Retinal pigment epithelial cell (primary cell): ENCODE measurements around the gene PRDM16.

ENCODE experiments used
- DNase-seq: peaks from one replicate; pipeline ENCODE4 v3.0.0-alpha.2; 2010; ENCODE audit warnings: low read depth
- H3K4me3 ChIP-seq: 2 replicates; pipeline ENCODE4 v1.5.1; 2011; ENCODE audit warnings: mild to moderate bottlenecking, low read length, control low read depth, moderate library complexity
- TF ChIP-seq, protein P1 (sequence below): conservative IDR thresholded peaks from 2 replicates; pipeline ENCODE4 v1.5.1; 2011; ENCODE audit warnings: low read depth, low read length, control low read depth, inconsistent platforms

The PRDM16 gene

DNA sequence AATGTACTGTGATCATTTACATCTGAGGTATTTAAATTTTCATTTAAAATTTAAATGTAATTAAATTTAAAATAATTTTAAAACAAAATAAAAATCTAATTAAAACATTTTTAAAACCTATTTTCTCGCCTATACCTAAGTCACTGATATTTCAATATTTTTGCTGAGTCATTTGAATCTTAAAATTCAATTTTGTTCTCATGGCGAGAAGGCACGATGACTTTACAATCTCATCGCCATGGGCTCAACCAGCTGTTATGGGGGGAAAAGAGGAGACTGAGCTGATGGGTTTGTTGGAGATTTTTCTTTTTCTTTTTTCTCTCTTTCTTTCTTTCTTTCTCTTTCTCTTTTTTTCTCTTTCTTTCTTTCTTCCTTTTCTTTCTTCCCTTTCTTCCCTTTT, 89.3 kb downstream of the PRDM16 start:
- no peak for DNase-seq
- H3K4me3 ChIP-seq: no peak overlapping the region
- TF ChIP-seq, protein P1, sequence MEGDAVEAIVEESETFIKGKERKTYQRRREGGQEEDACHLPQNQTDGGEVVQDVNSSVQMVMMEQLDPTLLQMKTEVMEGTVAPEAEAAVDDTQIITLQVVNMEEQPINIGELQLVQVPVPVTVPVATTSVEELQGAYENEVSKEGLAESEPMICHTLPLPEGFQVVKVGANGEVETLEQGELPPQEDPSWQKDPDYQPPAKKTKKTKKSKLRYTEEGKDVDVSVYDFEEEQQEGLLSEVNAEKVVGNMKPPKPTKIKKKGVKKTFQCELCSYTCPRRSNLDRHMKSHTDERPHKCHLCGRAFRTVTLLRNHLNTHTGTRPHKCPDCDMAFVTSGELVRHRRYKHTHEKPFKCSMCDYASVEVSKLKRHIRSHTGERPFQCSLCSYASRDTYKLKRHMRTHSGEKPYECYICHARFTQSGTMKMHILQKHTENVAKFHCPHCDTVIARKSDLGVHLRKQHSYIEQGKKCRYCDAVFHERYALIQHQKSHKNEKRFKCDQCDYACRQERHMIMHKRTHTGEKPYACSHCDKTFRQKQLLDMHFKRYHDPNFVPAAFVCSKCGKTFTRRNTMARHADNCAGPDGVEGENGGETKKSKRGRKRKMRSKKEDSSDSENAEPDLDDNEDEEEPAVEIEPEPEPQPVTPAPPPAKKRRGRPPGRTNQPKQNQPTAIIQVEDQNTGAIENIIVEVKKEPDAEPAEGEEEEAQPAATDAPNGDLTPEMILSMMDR: no peak

DNA sequence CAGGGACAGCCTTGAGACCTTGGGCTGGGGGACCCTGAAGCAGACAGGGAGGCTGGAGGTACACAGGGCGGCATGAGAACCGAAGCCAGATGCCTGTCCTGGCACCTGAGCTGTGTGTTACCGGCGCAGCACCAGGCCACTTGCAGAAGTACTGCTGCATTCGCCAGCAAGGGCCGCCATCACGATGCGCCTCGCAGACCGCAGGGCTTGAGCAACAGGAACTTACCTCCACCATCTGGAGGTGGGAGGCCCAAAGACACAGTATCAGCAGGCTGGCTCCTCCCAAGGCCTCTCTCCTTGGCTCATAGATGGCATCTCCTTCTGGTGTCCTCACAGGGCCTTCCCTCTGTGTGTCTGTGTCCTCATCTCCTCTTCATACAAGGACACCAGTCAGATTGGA, 90.1 kb downstream of the PRDM16 start:
- no peak overlapping the region for H3K4me3 ChIP-seq
- DNase-seq: no peak
- TF ChIP-seq, protein P1: no peak

DNA sequence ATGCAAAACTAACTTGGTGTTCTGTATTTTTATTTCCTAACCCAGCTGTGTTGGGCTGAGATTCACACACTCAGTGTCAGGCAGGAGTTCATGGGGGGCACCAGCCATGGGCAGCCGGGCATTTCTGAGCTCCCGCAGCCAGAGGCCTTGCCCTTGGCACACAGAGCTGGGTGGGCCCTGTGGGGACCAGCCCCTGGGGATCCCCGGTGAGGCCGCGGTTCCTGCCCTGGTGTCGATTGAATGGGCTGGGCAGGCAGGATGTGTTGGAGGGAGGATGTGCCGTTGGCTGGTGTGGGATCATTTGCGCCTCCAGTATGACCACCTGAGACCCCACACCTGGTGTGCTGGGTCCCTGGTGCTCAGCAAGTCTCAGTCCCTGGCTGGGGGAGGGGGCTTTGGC, 91.0 kb downstream of the PRDM16 start:
- TF ChIP-seq, protein P1: no peak
- DNase-seq: no peak
- no peak overlapping the region for H3K4me3 ChIP-seq

DNA sequence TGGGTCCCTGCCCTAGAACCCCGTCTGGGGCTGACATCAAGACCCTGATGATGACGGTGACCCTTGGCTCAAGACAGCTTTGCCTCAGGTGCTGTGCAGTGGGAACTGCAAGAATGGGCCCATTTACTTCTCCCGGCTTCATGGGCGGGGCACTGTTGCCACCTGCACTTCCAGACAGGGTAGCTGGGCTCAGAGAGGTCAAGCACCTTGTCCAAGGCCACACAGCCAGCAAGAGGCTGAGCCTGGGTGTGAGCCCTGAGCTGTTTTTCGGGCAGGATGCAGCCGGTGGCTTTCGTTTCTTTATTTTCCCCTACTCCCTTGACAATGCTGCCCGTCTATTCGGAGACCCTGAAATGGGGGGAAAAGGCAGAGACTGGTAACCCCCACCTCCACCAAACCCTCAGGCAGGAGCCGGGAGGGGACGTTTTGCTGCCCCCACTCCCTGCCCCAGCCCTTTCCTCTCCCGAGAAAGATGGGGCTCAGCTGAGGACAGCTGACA, 91.7 kb downstream of the PRDM16 start:
- TF ChIP-seq, protein P1: no peak
- H3K4me3 ChIP-seq: no peak overlapping the region
- no peak for DNase-seq

DNA sequence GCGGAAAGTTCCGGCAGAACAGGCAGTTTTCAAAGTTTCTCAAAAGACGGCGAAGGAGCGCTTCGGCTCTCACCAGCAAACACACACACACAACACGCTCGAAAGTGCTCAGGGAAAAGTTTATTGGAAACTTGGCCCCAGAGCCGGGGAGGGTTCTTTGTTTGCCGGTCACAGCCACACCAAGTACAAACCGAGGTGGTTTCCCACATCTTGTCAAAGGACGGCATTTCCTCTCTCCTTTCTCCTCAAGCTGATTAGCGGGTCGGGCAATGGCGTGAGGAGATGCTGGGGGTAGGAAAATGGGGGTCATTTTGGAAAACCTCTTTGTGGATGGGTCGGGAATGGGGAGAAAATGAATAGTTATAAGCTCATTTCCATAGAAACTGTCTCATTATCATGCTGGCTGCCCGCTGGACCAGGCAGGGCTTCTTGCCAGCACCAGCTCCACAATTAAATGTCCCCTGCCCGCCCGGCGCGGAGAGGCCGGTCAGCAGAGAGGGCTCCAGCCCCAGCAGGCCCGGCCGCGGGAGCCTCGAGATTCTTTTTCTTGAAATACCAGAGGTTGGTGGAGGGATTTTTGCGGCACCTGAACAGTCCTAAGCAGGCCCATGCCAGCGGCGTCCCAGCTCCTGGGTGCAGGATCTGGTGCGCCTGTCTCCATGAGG, 92.3 kb downstream of the PRDM16 start:
- TF ChIP-seq, protein P1: no peak
- no peak overlapping the region for H3K4me3 ChIP-seq
- no peak for DNase-seq

DNA sequence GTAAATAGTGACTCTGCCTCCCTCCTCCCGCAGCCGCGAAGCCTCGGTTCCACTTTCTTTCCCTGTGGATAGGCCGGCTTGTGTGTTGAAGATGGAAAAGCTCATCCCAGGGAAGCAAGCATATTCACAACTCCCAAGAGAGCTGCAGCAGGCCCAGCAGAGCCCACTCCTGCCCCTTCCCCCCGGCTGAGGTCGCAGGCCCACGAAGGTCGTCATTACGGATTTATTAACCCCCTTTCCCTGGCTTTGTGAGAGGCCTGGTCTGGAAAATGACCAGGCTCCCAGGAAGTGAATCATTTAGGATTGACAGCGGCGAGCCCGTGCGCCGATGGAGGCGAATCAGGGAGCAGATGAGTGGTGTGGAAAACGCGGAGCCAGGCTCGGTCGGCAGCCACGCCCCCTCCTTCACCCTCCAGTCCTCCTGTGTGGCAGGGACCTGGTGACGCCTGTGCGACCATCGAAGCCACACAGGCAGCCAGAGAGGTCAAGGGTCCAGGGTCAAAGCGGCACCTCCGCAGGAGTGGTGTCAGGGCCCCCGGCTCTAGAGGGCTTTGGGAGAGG, 93.4 kb downstream of the PRDM16 start:
- no peak for DNase-seq
- TF ChIP-seq, protein P1: no peak
- no peak overlapping the region for H3K4me3 ChIP-seq

DNA sequence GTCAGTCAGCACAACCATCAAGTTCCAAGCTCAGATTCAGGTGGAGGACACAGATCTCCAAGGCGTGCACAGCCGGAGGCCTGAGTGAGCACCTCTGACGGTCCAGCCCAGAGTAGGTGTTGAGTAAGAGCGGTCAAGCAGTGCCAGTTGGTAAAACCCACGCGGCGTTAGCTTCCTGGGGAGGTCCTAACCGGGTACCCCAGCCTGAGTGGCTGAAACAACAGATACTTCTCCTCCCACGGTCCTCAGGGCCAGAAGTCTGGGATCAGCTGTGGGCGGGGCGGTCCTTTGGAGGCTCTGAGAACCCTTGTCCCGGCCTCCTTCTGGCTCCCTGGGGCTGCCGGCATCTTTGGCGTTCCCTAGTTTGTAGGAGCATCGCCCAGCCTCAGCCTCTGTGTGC, 94.4 kb downstream of the PRDM16 start:
- no peak overlapping the region for H3K4me3 ChIP-seq
- no peak for DNase-seq
- TF ChIP-seq, protein P1: no peak
